ENCODE data around the gene TTLL8.

DNA sequence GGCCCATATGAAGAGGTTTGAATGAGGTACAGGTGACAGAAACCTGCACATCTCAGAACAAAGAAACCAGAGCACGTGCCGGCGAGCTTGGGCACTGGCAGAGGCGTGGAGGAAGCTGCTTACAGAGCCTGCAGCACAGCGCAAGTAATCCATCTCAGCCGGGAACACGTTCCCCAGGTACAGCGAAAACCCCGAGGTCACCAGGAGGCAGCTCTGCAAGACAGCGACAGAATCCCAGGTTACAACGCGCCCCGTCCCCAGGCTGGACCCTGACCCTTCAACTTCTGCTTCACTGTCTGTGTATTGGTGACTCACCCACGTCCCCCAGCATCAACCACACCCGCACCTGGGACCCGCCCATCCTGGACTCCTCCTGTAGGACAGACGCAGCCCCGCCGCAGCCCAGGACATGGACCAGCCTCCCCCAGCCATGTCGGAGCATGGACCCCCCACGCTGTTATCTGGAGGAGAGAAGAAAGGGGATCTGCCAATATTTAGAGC is 24.9 kb upstream of the TTLL8 start:
- TF ChIP-seq, protein P1, sequence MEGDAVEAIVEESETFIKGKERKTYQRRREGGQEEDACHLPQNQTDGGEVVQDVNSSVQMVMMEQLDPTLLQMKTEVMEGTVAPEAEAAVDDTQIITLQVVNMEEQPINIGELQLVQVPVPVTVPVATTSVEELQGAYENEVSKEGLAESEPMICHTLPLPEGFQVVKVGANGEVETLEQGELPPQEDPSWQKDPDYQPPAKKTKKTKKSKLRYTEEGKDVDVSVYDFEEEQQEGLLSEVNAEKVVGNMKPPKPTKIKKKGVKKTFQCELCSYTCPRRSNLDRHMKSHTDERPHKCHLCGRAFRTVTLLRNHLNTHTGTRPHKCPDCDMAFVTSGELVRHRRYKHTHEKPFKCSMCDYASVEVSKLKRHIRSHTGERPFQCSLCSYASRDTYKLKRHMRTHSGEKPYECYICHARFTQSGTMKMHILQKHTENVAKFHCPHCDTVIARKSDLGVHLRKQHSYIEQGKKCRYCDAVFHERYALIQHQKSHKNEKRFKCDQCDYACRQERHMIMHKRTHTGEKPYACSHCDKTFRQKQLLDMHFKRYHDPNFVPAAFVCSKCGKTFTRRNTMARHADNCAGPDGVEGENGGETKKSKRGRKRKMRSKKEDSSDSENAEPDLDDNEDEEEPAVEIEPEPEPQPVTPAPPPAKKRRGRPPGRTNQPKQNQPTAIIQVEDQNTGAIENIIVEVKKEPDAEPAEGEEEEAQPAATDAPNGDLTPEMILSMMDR (IDR thresholded peaks at IDR 0.05): no peak
- TF ChIP-seq POLR2A (IDR thresholded peaks at IDR 0.05): no peak
